Activated naive CD8-positive, alpha-beta T cell treated with anti-CD3 and anti-CD28 coated beads, Interleukin-2, amount 50 U/mL, for 16 hours (primary cell): ENCODE data around the gene HABP4.

Source experiments
- DNase-seq: peaks from one replicate; pipeline ENCODE4 v3.0.0-alpha.2; 2020; ENCODE audit warnings: low read depth, low spot score

HABP4 gene

GRCh38 chr9:96436063-96436455 lies 13.9 kb upstream of the HABP4 start:
- DNase-seq = no peak

- no peak for DNase-seq
Observed at GRCh38 chr9:96436456-96437126, 13.4 kb upstream of the HABP4 start.

- no peak for DNase-seq
Observed at GRCh38 chr9:96437454-96437853, 12.5 kb upstream of the HABP4 start.

- DNase-seq = no peak
Observed at GRCh38 chr9:96440671-96441199, 9.2 kb upstream of the HABP4 start.

GRCh38 chr9:96441798-96442445 lies 8.0 kb upstream of the HABP4 start:
- DNase-seq = no peak

GRCh38 chr9:96442491-96442890 lies 7.5 kb upstream of the HABP4 start:
- DNase-seq = no peak

GRCh38 chr9:96447406-96447805 lies 2.6 kb upstream of the HABP4 start:
- DNase-seq = no peak

GRCh38 chr9:96448546-96449170 lies 1.3 kb upstream of the HABP4 start:
- DNase-seq = no peak

GRCh38 chr9:96449523-96449844 lies 485 bp upstream of the HABP4 start:
- no peak for DNase-seq

- no peak for DNase-seq
Observed at GRCh38 chr9:96450613-96451528, 902 bp downstream of the HABP4 start.

GRCh38 chr9:96453625-96454024 lies 3.7 kb downstream of the HABP4 start:
- DNase-seq = no peak

GRCh38 chr9:96457266-96457665 lies 7.3 kb downstream of the HABP4 start:
- no peak for DNase-seq

GRCh38 chr9:96458226-96458625 lies 8.3 kb downstream of the HABP4 start:
- DNase-seq = no peak

GRCh38 chr9:96459268-96460007 lies 9.5 kb downstream of the HABP4 start:
- DNase-seq = no peak

- DNase-seq = no peak
Observed at GRCh38 chr9:96460470-96460869, 10.5 kb downstream of the HABP4 start.

GRCh38 chr9:96460882-96461281 lies 10.9 kb downstream of the HABP4 start:
- DNase-seq = no peak

- no peak for DNase-seq
Observed at GRCh38 chr9:96461336-96461735, 11.4 kb downstream of the HABP4 start.

GRCh38 chr9:96462541-96462940 lies 12.6 kb downstream of the HABP4 start:
- DNase-seq = no peak

- DNase-seq = no peak
Observed at GRCh38 chr9:96464426-96464825, 14.5 kb downstream of the HABP4 start.

- DNase-seq = no peak
Observed at GRCh38 chr9:96467784-96468183, 17.8 kb downstream of the HABP4 start.

- DNase-seq = no peak
Observed at GRCh38 chr9:96476013-96476412, 26.0 kb downstream of the HABP4 start.
